Neural cell (in vitro differentiated cells): ENCODE data around the gene RNU5D-1.

ENCODE experiments used
- MXI1 ChIP-seq: fragments of 450-650 bp; conservative IDR thresholded peaks from 2 replicates; pipeline ENCODE4 v1.6.1; 2014; ENCODE audit warnings: antibody characterized with exemption, mild to moderate bottlenecking; ENCODE audit not compliant: poor library complexity, severe bottlenecking
- POLR2AphosphoS5 ChIP-seq: IDR thresholded peaks from 2 replicates; pipeline ENCODE4 v1.6.1; 2012
- SMC3 ChIP-seq: fragments of 450-650 bp; conservative IDR thresholded peaks from 2 replicates; pipeline ENCODE4 v1.6.1; 2014; ENCODE audit warnings: antibody characterized with exemption, mild to moderate bottlenecking, moderate library complexity; ENCODE audit not compliant: poor library complexity
- TF ChIP-seq, protein P1 (sequence below): fragments of 450-650 bp; IDR thresholded peaks from 2 replicates; pipeline ENCODE4 v1.5.1; 2014; ENCODE audit warnings: antibody characterized with exemption, mild to moderate bottlenecking, moderate library complexity; ENCODE audit not compliant: poor library complexity, severe bottlenecking
- TF ChIP-seq, protein P2 (sequence below): IDR thresholded peaks from 2 replicates; pipeline ENCODE4 v1.6.1; 2012; ENCODE audit warnings: borderline replicate concordance

DNA sequence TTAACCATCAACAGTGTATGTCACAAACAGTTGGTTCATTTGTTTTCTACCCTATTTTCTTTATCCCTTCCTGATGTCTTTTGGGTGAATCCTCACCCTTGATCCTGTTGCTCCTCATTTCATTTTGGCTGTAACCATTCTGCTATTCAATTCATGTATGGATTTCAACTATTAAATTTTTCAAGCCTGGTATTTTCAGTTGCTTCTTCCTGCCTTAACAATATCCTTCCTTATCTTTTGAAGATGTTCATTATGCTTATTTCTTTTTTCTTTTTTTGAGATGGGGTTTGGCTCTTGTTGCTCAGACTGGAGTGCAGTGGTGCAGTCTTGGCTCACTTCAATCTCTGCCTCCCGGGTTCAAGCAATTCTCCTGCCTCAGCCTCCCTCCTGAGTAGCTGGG, 2.8 kb upstream of the RNU5D-1 start:
- TF ChIP-seq POLR2AphosphoS5 = no peak
- TF ChIP-seq, protein P1, sequence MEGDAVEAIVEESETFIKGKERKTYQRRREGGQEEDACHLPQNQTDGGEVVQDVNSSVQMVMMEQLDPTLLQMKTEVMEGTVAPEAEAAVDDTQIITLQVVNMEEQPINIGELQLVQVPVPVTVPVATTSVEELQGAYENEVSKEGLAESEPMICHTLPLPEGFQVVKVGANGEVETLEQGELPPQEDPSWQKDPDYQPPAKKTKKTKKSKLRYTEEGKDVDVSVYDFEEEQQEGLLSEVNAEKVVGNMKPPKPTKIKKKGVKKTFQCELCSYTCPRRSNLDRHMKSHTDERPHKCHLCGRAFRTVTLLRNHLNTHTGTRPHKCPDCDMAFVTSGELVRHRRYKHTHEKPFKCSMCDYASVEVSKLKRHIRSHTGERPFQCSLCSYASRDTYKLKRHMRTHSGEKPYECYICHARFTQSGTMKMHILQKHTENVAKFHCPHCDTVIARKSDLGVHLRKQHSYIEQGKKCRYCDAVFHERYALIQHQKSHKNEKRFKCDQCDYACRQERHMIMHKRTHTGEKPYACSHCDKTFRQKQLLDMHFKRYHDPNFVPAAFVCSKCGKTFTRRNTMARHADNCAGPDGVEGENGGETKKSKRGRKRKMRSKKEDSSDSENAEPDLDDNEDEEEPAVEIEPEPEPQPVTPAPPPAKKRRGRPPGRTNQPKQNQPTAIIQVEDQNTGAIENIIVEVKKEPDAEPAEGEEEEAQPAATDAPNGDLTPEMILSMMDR = no peak
- TF ChIP-seq MXI1 = no peak
- no peak for TF ChIP-seq SMC3
- TF ChIP-seq, protein P2, sequence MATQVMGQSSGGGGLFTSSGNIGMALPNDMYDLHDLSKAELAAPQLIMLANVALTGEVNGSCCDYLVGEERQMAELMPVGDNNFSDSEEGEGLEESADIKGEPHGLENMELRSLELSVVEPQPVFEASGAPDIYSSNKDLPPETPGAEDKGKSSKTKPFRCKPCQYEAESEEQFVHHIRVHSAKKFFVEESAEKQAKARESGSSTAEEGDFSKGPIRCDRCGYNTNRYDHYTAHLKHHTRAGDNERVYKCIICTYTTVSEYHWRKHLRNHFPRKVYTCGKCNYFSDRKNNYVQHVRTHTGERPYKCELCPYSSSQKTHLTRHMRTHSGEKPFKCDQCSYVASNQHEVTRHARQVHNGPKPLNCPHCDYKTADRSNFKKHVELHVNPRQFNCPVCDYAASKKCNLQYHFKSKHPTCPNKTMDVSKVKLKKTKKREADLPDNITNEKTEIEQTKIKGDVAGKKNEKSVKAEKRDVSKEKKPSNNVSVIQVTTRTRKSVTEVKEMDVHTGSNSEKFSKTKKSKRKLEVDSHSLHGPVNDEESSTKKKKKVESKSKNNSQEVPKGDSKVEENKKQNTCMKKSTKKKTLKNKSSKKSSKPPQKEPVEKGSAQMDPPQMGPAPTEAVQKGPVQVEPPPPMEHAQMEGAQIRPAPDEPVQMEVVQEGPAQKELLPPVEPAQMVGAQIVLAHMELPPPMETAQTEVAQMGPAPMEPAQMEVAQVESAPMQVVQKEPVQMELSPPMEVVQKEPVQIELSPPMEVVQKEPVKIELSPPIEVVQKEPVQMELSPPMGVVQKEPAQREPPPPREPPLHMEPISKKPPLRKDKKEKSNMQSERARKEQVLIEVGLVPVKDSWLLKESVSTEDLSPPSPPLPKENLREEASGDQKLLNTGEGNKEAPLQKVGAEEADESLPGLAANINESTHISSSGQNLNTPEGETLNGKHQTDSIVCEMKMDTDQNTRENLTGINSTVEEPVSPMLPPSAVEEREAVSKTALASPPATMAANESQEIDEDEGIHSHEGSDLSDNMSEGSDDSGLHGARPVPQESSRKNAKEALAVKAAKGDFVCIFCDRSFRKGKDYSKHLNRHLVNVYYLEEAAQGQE = no peak
